GM19099 (cell line): ENCODE data around the gene LONP1.

Source experiments
- POLR2A ChIP-seq: IDR thresholded peaks from 3 replicates; pipeline ENCODE4 v1.6.1; 2011; ENCODE audit warnings: low read depth; ENCODE audit not compliant: insufficient read length; ENCODE audit errors: extremely low read depth

The LONP1 gene

GRCh38 chr19:5654931-5655330 is 65.0 kb downstream of the LONP1 start:
- TF ChIP-seq POLR2A = no peak

- TF ChIP-seq POLR2A = no peak
These were observed 67.7 kb downstream of the LONP1 start for GRCh38 chr19:5652261-5652660.

- no peak for TF ChIP-seq POLR2A
These were observed 68.6 kb downstream of the LONP1 start for GRCh38 chr19:5651361-5651760.

- no peak for TF ChIP-seq POLR2A
These were observed 71.5 kb downstream of the LONP1 start for GRCh38 chr19:5648464-5648863.

GRCh38 chr19:5646703-5647102 is 73.2 kb downstream of the LONP1 start:
- no peak for TF ChIP-seq POLR2A

GRCh38 chr19:5645409-5645808 is 74.5 kb downstream of the LONP1 start:
- TF ChIP-seq POLR2A = no peak

- no peak for TF ChIP-seq POLR2A
These were observed 75.9 kb downstream of the LONP1 start for GRCh38 chr19:5644037-5644436.

- TF ChIP-seq POLR2A = no peak
These were observed 76.9 kb downstream of the LONP1 start for GRCh38 chr19:5643060-5643459.

GRCh38 chr19:5642204-5642603 is 77.7 kb downstream of the LONP1 start:
- TF ChIP-seq POLR2A = no peak
